K562 (cell line): Measurements from ENCODE around the gene DCAF10. TPM values are rescaled to one million over a fixed set of nuclear protein-coding genes. Genes with fewer than 3 reads are reported as not detected.

Source experiments
- CXXC5 ChIP-seq: fragments of 250-450 bp; sonication (Bioruptor Pico); IDR thresholded peaks from 2 replicates; pipeline ENCODE4 v1.8.0; 2022; ENCODE audit warnings: inconsistent platforms, mild to moderate bottlenecking, moderate library complexity
- FOXA1 ChIP-seq: fragments of 450-650 bp; IDR thresholded peaks from 2 replicates; pipeline ENCODE4 v1.6.1; 2016; ENCODE audit warnings: mild to moderate bottlenecking, borderline replicate concordance
- FOXK1 ChIP-seq: sonication (generic); formaldehyde crosslinking; IDR thresholded peaks from 2 replicates; pipeline ENCODE4 v1.8.0; 2022; ENCODE audit warnings: missing genetic modification reagents, mild to moderate bottlenecking, borderline replicate concordance
- KAT2B ChIP-seq: IDR thresholded peaks from one replicate; pipeline ENCODE4 v1.6.1; 2012; ENCODE audit warnings: low read depth, mild to moderate bottlenecking, control low read depth, inconsistent platforms, low read length, moderate library complexity
- L3MBTL2 ChIP-seq: fragments of 450-650 bp; IDR thresholded peaks from 2 replicates; pipeline ENCODE4 v1.6.1; 2016; ENCODE audit warnings: mild to moderate bottlenecking, moderate library complexity
- MEF2A ChIP-seq: IDR thresholded peaks from 2 replicates; pipeline ENCODE4 v1.6.1; 2011; ENCODE audit warnings: low read depth, mild to moderate bottlenecking, low read length, moderate library complexity; ENCODE audit not compliant: control insufficient read depth
- NELFE ChIP-seq: IDR thresholded peaks from 2 replicates; pipeline ENCODE4 v1.6.1; 2011; ENCODE audit warnings: mild to moderate bottlenecking; ENCODE audit not compliant: insufficient read depth, insufficient read length
- PTTG1 ChIP-seq: fragments of 450-650 bp; IDR thresholded peaks from 2 replicates; pipeline ENCODE4 v1.6.1; 2016; ENCODE audit warnings: low read depth, mild to moderate bottlenecking, missing genetic modification characterization, missing compliant biosample characterization
- STAG1 ChIP-seq: sonication (generic); formaldehyde crosslinking; IDR thresholded peaks from 2 replicates; pipeline ENCODE4 v1.5.0; 2020; ENCODE audit warnings: missing genetic modification reagents, borderline replicate concordance
- ZFPM2 ChIP-seq: fragments of 250-450 bp; sonication (Bioruptor Pico); IDR thresholded peaks from 2 replicates; pipeline ENCODE4 v1.5.1; 2022; ENCODE audit warnings: mild to moderate bottlenecking
- ZNF436 ChIP-seq: fragments of 250-450, 450-650 bp; sonication (Bioruptor Pico); formaldehyde crosslinking; IDR thresholded peaks from 2 replicates; pipeline ENCODE4 v1.7.0; 2020; ENCODE audit warnings: mild to moderate bottlenecking
- polyA plus RNA-seq, 8 experiments: library from polyadenylated mRNA; depleted of rRNA in 4 of 8; stranded (reverse) in 5 of 8; unstranded in 3 of 8; fragments of >200 nt; fragmentation: Nextera tagmentation in 2 of 8; fragmentation: Illumina TruSeq in 1 of 8; extraction: Ambion mirVana in 2 of 8; extraction: Trizol in 1 of 8; gene quantifications; 2 replicates each; pipeline versions ENCODE4 v1.2.1 to v1.2.3, GENCODE V29; 2011 to 2014; ENCODE audit warnings: inconsistent platforms in 1 of 8, missing spikeins in 1 of 8
- total RNA-seq, 7 experiments: library from RNA; depleted of rRNA in 6 of 7; stranded (reverse); fragments of >200 nt in 6 of 7; fragmentation: Illumina TruSeq in 2 of 7; extraction: Trizol in 2 of 7; gene quantifications; 2 replicates each; pipeline versions ENCODE4 v1.2.1 to v1.2.3, GENCODE V29; 2011 to 2021; ENCODE audit warnings: low replicate concordance in 1 of 7
- TF ChIP-seq, protein P1 (sequence below), 2 experiments: fragments of 450-650 bp; IDR thresholded peaks; 2 replicates each; pipeline ENCODE4 v1.6.1; 2016
- TF ChIP-seq, protein P2 (sequence below): sonication (generic); formaldehyde crosslinking; IDR thresholded peaks from 2 replicates; pipeline ENCODE4 v1.8.0; 2023; ENCODE audit warnings: mild to moderate bottlenecking, missing genetic modification reagents
- TF ChIP-seq, protein P3 (sequence below): fragments of 250-450 bp; sonication (Bioruptor Pico); IDR thresholded peaks from 2 replicates; pipeline ENCODE4 v1.5.0; 2021; ENCODE audit warnings: mild to moderate bottlenecking, moderate library complexity
- TF ChIP-seq, protein P4 (sequence below): fragments of 250-450 bp; sonication (Bioruptor Pico); IDR thresholded peaks from 2 replicates; pipeline ENCODE4 v1.8.0; 2022; ENCODE audit warnings: inconsistent platforms, mild to moderate bottlenecking, moderate library complexity, borderline replicate concordance
- TF ChIP-seq, protein P5 (sequence below): IDR thresholded peaks from 2 replicates; pipeline ENCODE4 v1.6.1; 2014; ENCODE audit warnings: antibody characterized with exemption
- TF ChIP-seq, protein P6 (sequence below): fragments of 450-650 bp; IDR thresholded peaks from one replicate; pipeline ENCODE4 v1.6.1; 2018; ENCODE audit warnings: mild to moderate bottlenecking, moderate library complexity; ENCODE audit not compliant: partially characterized antibody

DCAF10 gene
- total and polyA plus RNA-seq, 9 of the 15 experiments (the other 6 are each of a cell fraction or from before 2014, with no cell fraction given), result 6.8 to 40.1 (median 16.9) TPM

GRCh38 chr9:37753489-37754190 lies 47.0 kb upstream of the DCAF10 start, which contains the start of gene TRMT10B (continued):
- TF ChIP-seq L3MBTL2 (peak; percentile 43; the same call in 1 of the 2 replicates), ZFPM2 (CRISPR knock-in tag) (no peak), STAG1 (no peak), MEF2A (no peak), PTTG1 (tag) (no peak), FOXK1 (CRISPR knock-in tag) (no peak), NELFE (no peak), KAT2B (no peak), CXXC5 (CRISPR knock-in tag) (peak; percentile 75), ZNF436 (CRISPR knock-in tag) (no peak), FOXA1 (no peak)
- TF ChIP-seq, protein P1, sequence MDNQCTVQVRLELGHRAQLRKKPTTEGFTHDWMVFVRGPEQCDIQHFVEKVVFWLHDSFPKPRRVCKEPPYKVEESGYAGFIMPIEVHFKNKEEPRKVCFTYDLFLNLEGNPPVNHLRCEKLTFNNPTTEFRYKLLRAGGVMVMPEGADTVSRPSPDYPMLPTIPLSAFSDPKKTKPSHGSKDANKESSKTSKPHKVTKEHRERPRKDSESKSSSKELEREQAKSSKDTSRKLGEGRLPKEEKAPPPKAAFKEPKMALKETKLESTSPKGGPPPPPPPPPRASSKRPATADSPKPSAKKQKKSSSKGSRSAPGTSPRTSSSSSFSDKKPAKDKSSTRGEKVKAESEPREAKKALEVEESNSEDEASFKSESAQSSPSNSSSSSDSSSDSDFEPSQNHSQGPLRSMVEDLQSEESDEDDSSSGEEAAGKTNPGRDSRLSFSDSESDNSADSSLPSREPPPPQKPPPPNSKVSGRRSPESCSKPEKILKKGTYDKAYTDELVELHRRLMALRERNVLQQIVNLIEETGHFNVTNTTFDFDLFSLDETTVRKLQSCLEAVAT (IDR thresholded peaks at IDR 0.05), result no peak
- TF ChIP-seq, protein P2, sequence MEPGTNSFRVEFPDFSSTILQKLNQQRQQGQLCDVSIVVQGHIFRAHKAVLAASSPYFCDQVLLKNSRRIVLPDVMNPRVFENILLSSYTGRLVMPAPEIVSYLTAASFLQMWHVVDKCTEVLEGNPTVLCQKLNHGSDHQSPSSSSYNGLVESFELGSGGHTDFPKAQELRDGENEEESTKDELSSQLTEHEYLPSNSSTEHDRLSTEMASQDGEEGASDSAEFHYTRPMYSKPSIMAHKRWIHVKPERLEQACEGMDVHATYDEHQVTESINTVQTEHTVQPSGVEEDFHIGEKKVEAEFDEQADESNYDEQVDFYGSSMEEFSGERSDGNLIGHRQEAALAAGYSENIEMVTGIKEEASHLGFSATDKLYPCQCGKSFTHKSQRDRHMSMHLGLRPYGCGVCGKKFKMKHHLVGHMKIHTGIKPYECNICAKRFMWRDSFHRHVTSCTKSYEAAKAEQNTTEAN (CRISPR knock-in tag), result 0 out of 2 replicates have a peak, but pooled peaks have one; percentile 7
- TF ChIP-seq, protein P3, sequence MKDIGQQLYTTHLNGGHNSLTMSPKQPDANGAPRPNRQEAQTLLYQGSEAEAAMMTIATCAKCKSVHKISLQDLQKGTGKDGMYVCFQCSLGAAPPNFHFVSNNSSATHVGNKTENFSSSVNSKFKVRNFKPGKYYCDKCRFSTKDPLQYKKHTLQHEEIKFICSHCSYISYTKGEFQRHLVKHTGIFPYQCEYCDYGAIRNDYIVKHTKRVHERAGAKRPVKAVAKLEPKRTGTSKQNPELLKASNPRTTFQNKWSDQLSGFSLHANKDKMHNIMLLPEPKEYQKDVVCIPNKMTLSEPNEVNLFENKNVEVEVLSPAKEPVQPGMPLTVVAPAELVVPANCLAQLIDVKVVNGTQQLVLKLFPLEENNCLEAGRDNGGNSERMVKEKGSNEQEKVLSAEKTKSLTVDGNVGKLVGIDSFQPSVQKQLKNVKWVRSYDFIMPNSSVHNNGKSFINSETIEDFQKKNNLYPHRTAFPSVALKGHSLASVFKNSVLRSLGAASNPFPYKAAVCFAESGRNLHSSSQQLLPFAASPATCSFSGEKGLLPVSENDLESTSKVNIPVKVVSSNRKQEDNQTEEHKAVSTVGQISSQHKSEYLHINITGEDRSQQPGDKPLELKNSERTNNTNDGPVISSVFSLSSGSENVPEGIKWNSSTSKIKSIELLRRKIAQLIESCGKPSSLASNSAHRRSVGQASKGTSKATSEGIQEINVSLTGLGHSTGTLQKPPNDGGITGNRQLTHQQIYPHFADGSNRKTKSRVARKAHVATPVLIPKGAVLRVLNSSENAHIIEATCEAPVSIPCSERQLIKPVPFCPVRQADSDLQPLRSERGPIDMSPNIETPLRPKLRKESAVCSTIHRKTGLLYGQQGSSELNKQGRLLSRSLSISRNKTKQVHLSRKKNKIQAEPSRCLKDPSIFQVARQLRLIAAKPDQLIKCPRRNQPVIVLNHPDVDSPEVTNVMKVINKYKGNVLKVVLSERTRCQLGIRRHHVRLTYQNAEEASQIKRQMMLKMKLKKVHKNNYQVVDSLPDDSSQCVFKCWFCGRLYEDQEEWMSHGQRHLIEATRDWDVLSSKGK (CRISPR knock-in tag), result no peak
- TF ChIP-seq, protein P4, sequence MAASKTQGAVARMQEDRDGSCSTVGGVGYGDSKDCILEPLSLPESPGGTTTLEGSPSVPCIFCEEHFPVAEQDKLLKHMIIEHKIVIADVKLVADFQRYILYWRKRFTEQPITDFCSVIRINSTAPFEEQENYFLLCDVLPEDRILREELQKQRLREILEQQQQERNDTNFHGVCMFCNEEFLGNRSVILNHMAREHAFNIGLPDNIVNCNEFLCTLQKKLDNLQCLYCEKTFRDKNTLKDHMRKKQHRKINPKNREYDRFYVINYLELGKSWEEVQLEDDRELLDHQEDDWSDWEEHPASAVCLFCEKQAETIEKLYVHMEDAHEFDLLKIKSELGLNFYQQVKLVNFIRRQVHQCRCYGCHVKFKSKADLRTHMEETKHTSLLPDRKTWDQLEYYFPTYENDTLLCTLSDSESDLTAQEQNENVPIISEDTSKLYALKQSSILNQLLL (CRISPR knock-in tag), result no peak
- TF ChIP-seq, protein P5, sequence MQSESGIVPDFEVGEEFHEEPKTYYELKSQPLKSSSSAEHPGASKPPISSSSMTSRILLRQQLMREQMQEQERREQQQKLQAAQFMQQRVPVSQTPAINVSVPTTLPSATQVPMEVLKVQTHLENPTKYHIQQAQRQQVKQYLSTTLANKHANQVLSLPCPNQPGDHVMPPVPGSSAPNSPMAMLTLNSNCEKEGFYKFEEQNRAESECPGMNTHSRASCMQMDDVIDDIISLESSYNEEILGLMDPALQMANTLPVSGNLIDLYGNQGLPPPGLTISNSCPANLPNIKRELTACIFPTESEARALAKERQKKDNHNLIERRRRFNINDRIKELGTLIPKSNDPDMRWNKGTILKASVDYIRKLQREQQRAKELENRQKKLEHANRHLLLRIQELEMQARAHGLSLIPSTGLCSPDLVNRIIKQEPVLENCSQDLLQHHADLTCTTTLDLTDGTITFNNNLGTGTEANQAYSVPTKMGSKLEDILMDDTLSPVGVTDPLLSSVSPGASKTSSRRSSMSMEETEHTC, result no peak
- TF ChIP-seq, protein P6, sequence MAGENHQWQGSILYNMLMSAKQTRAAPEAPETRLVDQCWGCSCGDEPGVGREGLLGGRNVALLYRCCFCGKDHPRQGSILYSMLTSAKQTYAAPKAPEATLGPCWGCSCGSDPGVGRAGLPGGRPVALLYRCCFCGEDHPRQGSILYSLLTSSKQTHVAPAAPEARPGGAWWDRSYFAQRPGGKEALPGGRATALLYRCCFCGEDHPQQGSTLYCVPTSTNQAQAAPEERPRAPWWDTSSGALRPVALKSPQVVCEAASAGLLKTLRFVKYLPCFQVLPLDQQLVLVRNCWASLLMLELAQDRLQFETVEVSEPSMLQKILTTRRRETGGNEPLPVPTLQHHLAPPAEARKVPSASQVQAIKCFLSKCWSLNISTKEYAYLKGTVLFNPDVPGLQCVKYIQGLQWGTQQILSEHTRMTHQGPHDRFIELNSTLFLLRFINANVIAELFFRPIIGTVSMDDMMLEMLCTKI, result no peak
